Activated CD4-positive, CD25-positive, alpha-beta regulatory T cell treated with anti-CD3 and anti-CD28 coated beads, Interleukin-2, amount 50 U/mL, for 72 hours (primary cell): ENCODE data around the gene ACOX1.

ENCODE experiments used
- DNase-seq: peaks from one replicate; pipeline ENCODE4 v3.0.0; 2021

Gene ACOX1

DNA sequence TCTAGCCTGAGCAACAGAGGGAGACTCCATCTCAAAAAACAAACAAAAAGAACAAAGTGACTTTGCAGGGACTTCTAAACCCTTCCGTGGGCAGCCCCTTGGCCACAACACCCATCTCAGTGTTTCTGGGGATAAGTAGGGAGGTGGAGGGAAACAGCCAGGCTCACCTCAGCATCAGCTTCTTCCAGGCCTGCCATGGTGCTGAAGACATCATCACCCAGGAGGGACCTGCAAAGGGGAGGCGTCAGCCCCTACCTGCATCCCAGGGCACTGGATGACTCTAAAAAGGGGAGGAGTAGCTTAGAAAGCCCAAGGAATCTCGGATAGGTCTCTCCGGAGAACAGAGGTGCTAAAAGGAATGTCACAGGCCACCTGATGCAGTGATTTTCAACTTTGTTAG is 47.9 kb downstream of the ACOX1 start:
- no peak for DNase-seq

DNA sequence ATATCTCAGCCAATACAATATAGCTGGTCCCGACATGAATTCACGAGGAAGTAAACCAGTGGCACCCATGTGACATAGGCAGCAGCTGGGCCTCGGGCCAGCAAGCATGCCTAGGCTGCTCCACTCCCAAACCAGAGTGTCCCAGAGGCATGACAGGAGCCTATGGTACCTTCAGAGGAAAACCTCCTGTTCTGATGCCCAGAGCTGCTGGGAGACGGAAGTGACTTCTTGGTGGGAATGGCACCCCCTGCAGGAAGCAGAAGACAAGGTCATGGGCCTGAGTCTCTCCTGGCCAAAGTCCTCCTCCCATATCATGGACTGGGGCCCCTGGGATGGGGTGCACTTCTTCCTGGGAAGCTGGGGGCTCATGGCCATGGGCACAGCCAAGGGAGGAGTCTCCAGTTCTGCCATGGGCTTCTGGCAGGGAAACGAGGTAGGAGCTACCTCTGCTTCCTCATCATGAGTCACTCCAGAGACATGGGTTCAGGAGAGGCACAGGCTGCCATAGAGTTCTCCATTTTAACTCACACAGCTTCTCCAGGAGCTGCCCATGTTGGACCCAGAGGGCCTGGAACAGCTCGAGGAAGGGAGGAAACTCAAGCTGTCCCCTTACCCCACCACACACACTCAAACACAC is 51.6 kb downstream of the ACOX1 start:
- DNase-seq = no peak

DNA sequence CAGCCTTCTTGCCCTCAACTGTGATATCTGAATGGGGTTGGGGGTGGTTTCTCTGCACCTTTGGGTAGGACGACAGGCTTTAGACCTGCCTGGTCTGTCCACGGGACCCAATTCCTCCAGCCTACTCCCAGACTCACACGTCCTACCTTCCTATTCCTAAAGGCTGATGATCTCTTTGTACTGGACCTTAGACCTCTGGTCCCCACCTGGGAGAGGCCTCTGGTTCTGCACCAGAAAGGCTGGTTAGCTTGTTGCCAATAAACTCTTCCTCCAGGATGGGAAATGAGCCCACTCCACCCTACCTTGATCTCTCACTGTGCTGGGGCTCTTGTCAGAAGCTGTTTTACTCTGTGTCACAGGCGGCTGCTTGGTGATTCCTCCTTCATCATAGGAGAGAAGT is 52.5 kb downstream of the ACOX1 start:
- DNase-seq = no peak

DNA sequence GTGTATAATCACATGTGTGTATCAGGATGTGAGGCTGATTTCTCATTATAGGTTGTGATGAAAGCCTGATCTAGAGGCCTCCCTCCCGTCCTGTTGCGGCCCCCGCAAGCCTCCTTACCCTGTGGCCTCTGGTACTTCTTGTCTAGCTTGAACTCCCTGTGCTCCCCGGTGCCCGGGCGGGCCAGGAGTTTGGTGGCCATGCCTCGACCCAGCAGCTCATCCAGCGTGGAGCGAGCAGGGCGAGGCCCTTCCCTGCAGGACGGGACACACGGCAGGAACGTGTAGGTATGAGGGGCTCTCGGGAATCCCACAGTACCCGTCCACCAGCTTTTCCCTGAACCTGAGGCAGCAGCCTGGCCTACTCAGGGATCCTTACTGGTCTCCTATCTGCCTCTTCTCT is 53.1 kb downstream of the ACOX1 start:
- no peak for DNase-seq

DNA sequence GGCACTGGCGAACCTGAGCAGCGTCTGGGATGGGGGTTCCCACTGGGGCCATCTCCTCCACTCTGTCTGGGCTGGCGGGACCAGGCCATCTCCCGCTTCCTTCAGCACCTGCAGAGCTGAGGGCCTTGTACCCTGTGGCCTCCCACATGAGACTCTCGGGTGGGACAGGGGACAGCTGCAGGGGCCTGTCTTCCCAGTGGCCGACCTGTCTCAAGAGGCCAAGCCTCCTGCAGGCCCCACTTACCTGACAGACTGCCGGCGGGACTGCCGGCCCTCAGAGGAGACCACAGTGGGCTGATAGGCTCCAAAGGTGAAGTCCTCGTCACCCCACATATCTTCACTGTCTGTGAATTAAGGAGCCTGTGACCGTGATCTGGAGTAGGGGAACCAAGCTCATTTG is 53.9 kb downstream of the ACOX1 start:
- DNase-seq = no peak

DNA sequence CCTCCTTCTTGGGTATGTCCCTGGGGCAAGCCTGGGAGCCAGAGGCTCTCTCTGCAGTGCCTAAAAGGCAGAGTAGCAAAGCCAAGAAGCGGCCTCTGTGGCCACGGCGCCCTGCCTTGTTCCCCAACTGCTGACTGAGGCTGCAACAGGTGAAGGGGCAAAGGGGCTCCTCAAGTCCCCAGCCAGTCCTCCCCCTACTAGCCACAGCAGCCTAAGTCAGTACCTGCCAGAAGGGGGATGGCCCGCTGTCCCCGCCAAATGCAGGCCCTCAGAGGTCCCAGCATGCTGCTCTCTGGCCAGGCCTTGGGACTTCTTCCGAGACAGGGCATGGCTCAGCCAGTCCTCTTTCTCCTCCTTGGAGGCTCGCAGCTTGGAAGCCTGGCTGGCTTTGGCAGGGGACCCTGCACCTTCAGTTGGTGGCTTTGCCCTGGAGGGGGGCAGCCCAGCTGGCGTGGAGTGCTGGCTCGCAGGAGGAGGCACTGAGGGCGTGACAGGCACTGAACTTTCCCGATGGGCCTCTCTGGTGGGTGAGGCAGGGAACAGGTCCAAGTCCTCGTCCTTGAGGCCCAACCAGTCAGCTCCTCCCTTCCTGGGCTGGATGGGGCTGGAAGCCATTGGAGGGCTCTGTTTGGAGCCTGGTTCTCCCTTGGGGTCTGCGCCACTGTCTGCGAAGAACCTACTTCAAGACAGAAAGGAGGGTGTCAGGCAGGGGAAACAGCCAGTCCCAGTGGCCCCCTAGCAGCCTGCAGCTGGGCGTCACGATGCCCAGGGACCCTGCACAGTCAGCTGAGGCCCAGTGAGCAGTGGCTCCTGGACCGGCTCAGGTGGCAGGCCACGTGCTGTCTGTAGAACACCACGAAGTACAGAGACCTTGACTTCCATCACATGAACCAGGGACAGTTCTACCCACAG is 55.7 kb downstream of the ACOX1 start:
- DNase-seq = no peak

DNA sequence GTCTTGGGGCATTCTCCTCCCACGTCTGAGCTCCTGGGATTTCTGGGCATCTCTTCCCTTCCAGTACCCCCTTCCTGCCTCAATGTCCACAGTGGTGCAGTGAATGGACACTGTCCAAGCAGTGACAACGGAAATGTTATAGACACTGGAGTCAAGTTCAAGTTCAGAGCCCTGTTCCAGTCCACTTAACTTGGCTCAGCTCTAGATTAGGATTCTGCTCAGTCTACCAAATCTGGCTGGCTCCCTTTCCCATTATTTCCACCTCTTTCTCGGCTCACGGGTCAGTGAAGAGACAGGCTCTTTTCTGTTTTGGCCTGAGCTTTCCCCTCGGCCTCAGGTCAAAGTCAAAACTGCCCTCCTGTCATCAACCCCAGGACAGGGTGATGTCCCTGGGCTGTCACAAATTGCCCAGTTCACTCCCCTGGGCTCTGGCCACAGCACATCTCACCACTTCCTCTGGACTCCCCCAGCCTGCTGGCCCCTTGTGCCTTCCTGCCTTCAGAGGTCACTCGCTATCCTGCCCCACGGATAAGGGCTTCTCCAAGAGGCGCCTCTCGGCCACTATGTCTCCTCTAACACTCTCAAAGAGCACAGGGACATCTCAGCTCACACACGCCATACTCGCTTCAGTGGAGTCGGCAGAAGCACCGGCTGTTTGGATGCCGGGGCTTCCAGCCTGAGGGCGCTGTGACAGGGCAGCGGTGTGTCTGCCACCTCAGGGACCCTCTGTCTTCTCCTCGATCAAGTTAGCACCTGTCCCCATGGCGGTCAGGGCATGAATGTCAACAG is 56.6 kb downstream of the ACOX1 start:
- no peak for DNase-seq

DNA sequence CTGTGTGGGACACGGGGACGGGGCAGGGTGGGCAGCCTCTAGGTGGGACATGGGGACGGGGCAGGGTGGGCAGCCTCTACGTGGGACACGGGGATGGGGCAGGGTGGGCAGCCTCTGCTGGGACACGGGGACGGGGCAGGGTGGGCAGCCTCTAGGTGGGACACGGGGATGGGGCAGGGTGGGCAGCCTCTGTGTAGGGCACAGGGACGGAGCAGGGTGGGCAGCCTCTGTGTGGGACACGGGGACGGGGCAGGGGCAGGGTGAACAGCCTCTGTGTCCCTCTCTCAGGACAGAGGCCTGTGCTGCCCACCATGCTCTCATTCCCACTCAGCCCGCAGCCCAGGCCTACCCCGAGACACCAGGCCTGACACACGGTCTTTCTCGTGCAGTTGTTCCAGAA is 57.4 kb downstream of the ACOX1 start:
- DNase-seq = no peak

DNA sequence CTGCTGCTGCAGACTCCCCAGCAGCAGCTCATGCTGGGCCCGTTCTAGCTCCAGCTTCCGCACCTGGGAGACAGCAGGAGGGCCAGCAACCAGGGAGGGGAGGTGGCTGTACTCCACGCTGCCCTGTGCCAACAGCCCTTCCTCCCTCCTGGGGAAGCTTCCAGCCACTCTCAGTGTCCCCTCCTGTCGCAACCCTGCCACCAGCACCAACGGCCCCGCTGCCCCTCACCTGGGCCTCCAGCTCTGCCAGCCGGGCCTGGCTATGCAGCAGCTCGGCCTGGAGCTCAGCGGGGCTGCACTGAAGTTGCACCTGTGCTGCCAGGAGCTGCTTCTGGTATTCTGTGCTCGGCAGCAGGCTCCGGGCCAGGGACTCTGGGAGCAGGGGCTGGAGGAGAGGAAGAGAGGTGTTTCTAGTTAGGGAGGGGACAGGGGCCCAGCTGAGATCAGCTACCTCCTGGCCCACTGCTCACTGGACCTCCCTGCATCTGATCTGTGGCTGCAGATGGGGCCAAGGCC is 58.9 kb downstream of the ACOX1 start:
- no peak for DNase-seq

DNA sequence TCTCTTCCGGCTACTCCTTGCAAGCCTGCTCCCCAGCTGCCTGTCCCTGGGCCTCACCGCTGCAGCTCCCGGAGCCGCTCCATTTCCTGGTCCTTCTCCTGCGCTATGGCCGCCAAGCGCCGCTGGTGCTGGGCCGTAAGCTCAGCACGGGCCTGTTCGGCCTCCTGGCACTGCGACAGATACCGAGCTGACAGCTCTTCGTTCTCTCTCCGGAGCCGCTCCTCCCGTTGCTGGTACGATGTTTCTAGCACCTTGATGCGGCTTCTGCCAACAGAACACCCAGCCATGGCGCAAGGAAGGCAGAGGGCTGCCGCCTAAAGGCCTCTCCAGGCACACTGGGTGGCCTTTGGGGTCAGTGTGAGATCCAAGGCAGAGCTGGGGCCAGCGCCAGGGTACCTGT is 59.4 kb downstream of the ACOX1 start:
- DNase-seq = no peak

DNA sequence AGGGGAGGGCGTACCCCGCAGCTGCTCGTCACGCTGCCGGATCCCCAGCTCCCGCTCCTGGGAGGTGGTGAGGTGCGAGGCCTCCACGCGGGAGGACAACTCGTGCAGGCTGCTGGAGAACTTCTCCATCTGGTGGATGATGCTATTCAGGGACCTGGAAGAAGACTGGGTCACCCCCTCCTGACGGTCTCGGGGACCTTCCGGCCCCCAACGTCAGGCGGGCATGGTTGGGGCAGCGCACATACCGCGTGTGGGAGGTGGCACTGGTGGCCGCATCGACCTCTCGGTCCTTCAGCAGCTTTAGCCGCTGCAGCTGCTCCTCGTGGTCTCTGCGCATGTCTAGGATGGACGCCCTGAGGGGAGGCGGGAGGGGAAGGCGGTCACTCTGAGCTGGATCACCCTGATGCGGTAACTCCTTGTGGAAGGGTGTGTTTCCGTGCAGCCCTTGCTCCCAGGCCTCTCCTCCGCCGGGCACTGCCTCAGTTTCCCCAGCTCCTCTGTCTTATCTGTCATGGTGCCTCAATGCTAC is 61.0 kb downstream of the ACOX1 start:
- no peak for DNase-seq

DNA sequence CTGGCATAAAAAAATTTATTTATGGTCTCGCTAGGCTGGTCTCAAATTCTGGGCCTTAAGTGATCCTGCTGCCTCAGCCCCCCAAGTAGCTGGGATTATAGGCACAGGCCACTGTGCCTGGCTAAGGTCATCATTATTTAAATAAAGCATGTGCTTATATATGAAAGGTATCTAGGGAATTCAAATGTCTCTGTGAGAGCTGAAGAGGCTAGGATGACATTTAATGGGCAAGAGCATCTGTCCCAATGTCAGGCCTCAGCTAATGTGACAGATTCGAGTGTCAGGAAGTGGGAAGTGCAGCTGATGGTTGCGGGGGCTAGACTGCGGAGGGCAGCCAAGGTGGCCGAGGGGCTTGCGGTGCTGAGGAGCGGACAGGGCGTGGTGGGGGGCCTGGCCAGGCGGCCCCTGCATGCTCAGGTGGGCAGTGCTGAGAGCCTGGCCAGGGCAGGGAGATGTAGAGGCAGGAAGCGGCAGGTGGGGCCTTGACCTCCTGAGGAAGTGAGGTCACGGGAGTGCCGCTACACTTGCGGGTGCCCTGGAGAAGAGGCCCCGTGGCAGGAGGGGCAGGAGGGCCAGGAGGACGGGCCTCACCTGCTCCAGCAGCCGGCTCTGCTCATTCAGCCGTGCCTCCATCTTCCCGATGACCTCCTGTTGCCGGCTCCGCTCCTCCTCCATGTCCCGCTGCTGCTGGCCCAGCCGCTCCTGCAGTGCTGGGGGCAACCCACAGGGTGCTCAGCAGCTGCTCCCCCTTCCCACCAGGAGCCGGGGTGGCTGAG is 61.6 kb downstream of the ACOX1 start:
- DNase-seq = no peak

DNA sequence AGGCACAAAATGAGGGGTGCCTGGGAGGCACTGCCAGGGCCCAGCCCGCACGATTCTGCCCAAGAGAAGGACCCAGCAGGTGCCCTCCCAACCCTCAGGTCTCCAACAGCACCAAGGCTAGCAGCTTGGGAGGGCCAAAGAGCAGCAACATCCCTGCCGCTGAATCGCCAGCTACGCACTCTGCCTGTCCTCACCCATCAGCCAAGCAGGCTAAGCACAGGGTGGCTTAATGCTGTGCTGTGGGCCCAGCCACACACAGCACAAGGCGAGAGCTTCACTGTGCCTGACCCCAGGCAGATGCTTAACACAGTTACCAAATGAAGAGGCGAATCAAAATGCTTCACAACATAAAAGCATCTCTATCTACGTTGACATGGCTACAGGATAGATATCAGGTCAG is 63.7 kb downstream of the ACOX1 start:
- no peak for DNase-seq

DNA sequence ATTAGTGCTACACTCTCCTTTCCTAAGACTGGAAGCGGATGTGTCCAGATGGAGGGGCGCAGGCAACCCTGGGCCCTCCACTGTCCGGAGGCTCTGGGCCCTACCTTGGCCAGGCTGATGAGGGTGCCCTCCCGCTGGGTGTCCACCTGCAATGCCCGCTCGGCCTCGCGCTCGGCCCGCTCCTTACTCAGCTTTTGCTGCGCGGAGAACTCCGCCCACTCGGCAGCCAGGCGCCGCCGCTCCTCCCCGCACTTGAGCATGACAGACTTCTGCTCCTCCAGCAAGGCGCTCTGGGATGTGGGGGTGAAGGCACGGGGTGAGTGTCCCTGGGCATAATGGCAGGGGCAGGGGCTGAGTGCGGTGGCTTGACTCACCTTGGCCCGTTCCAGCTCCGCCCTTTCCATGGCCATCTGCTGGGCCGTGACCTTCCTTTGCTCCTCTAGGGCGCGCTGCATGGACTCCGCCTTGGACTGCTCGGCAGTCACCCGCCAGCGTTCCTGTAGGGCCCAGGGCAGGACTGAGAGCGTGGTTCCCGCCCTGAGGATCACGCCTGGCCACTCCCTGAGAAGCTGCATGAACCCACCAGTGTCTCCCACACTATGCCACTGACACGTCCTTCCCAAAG is 64.2 kb downstream of the ACOX1 start:
- DNase-seq = no peak

DNA sequence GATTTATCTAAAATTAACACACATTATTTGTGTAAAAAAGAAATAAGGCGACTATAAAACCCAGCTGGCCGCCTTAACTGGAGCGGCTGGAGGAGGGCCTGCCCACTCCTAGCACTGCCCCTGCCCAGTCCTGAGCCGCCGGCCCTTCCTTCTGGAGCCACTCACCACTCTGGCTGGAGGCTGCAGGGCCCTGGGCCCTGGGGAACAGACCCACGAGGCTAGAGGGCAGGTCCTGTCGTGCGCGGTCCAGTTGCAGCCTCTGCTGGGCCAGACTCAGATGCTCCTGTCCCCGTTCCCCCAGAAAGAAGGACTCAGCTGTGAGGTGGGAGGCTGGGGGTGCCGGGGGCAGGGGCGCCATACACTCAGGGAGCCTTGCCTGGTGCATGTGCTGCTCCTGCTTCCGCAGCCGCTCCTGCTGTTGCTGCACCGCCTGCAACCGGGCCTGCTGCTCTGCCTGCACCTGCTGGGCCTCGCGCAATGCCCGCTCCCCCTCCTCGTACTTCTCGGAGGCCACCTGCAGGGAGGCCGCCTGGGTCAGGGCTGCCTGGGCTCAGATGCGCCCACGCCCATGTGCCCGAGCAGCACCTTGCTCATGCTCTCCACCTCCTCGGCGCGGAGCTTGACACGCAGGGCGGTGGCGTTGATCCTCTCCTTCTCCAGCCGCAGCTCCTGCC is 65.3 kb downstream of the ACOX1 start:
- DNase-seq = no peak

DNA sequence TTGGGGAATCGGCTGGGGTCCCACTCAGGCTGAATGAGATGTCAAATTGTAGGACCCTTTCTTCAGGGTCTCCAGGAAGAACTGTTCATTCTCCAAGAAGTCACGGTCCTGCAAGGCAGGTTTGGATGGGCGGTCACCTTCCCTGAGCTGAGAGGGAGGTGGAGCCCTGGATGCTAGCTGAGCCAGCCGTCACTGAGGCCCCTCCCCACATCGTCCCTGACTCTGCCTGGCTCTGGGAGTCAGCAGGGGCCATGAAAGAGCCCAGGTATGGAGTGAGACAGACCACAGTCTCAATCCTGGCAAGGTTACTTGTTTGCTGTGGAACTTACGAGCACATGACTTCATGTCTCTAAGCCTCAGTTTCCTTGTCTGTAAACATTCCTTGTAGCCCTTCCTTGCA is 68.3 kb downstream of the ACOX1 start:
- DNase-seq = no peak

DNA sequence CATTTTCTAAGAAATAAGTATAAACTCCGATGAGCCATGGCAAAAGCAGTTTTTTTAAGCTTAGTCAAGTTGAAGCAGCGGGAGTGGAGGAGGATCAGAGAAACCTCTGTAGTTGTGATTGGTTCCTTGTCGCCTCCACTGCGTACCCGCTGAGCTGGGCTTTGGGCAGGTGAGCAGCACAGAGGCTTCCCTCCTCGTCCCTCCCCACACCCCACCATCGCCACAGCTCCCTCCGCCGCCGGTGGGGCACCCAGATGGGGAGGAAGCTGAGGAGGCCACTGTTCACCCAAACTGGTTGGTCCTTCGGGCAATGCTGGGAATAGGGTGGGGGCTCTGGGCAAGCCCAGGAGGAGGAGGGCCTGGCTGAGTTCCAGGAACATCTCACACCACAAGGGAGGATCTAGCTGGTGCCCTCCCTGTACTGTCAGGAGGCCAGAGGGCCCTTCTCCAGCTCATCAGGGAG is 69.1 kb downstream of the ACOX1 start:
- no peak for DNase-seq

DNA sequence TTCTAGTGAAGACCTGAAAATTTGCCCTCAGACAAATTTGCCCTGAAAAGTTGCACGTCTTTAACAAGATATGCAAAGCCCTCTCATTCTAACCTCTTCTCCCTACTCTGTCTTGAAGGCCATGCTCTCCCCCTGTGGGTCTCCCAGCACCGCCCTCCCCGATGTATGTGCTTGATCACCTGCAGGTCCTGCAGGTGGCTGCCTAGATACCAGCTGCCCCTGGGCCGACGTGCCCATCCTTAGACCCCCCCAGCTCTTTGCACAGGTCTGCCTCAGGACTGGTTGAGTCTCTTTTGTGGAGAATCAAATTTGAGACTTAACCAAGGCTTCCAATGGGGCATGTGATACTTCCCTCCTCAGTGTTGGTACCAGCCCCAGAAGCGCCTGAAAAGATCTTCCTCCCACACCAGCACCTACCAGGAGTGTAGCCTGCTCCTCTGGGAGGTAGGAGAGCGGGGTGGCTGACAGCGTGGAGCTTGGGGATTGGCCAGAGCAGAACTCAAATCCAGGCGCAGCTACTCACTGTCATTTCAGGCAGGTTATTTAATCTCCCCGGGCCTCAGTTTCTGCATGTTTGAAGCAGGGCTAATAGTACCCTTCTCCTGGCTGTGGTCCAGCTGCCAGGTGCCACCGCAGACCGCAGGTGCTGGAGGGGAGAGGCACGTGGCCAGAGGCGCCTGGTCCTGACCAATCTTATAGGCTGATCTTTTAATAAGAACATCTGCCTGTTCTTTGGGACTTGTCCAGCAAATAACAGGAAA is 69.7 kb downstream of the ACOX1 start:
- DNase-seq = no peak

DNA sequence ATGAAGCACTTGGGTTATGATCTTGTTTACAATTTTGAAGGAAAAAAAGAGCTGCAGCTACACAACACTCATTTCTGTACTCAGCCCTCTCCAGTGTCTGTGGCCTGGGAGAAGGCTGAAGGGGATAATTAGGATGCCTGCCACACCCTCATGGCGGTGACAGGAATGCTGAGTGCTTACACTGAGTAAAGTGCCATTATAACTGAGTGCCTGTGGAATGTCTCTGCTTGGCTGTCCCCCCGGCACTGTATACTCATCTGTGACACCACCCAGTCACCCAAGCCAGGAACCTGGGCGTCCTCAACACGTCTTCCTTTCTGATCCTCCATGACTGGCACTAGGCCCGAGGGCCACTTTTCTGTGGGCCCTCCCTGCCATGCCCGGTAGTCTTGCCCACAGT is 70.8 kb downstream of the ACOX1 start:
- DNase-seq = no peak

DNA sequence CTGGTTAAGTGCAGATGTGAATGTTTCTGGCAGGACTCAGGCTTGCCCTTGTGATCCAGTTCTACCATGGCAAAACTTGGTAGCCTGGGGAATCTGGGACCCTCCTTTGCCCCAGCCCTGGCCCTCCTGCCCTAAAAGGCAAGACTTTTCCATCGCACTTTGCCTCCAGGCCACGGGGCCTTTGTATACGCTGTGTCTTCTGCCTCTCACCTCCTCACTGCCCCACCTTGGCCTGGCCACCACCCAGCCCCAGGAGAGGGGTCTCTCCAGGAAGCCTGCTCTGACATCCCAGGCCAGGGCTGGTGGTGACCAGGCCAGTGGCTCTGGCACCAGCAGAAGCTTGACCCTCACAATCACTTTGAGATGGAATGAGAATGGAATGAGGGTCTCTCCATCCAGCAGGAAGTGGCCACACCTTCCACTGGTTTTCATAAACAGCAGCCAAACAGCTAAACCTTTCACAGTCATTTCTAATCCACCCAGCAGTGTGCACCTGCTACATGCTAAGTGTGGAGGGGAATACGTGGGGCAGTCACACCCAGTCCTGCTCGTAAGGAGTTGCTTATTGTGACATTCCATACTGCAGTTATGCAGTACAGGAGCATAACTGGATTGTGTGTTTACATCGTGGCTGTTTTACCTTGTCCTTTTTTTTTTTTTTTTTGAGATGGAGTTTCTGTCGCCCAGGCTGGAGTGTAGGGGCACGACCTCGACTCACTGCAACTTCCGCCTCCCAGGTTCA is 72.7 kb downstream of the ACOX1 start:
- no peak for DNase-seq
